ENCODE data around the gene HBZ. TPM values are rescaled to one million over a fixed set of nuclear protein-coding genes. Genes with fewer than 3 reads are reported as not detected.

Gene HBZ
- total and polyA plus RNA-seq, 9 of the 15 experiments (the other 6 are each of a cell fraction or from before 2014, with no cell fraction given): 58.0 to 610 (median 113) TPM

GRCh38 chr16:117379-118365 is 34.8 kb upstream of the HBZ start (continued):
- TF ChIP-seq JUND (IDR thresholded peaks at IDR 0.05; ENCODE audit: borderline replicate concordance, low read depth, low read length) (no peak), JUND (tag; IDR thresholded peaks at IDR 0.05; ENCODE audit: borderline replicate concordance, low read depth, low read length) (peak; percentile 38; the same call in 1 of the 3 replicates), FOXP4 (CRISPR knock-in tag; IDR thresholded peaks at IDR 0.05; ENCODE audit: borderline replicate concordance) (no peak), ZNF740 (CRISPR knock-in tag; IDR thresholded peaks at IDR 0.05) (peak; percentile 85; the same call in 1 of the 2 replicates), ZNF740 (tag; IDR thresholded peaks at IDR 0.05) (no peak), SIN3B (IDR thresholded peaks at IDR 0.05; ENCODE audit: low read depth) (0 out of 2 replicates have a peak, but pooled peaks have one; percentile 23), NR4A1 (CRISPR knock-in tag; IDR thresholded peaks at IDR 0.05) (no peak), NR4A1 (tag; IDR thresholded peaks at IDR 0.05) (peak; percentile 52; the same call in 1 of the 2 replicates), CXXC5 (CRISPR knock-in tag; IDR thresholded peaks at IDR 0.05) (peak; percentile 48; the same call in 1 of the 2 replicates), ZNF778 (CRISPR knock-in tag; IDR thresholded peaks at IDR 0.05) (no peak), REST (IDR thresholded peaks at IDR 0.05; ENCODE audit: borderline replicate concordance) (peak; percentile 48; the same call in 1 of the 2 replicates), REST (CRISPR knock-in tag; IDR thresholded peaks at IDR 0.05; ENCODE audit: low read depth) (no peak), CTBP1 (IDR thresholded peaks at IDR 0.05; ENCODE audit: borderline replicate concordance) (peak; percentile 39; the same call in 1 of the 2 replicates), CBFB (CRISPR knock-in tag; IDR thresholded peaks at IDR 0.05) (0 out of 2 replicates have a peak, but pooled peaks have one; percentile 33), NFIC (IDR thresholded peaks at IDR 0.05) (peak; percentile 94), SMAD4 (CRISPR knock-in tag; conservative IDR thresholded peaks at IDR 0.05) (0 out of 2 replicates have a peak, but pooled peaks have one; percentile 29)
